CD14-positive monocyte (primary cell): ENCODE data around the gene BCAN. TPM values are rescaled to one million over a fixed set of nuclear protein-coding genes. Genes with fewer than 3 reads are reported as not detected.
A peak's percentile ranks its signal among the peaks of the same experiment; 100 is the strongest.

Experiments
- DNase-seq, 3 donors: peaks; one replicate each; pipeline ENCODE4 v3.0.0-alpha.2; 2011 to 2022
- H2AFZ ChIP-seq: 2 replicates; pipeline ENCODE4 v1.6.0; 2012; ENCODE audit warnings: mild to moderate bottlenecking, low read depth, low read length, inconsistent platforms; ENCODE audit not compliant: insufficient read depth, poor library complexity, severe bottlenecking
- H3K27ac ChIP-seq, 2 donors: 1 replicate in 1 of 2; 2 replicates in 1 of 2; pipeline ENCODE4 v1.5.1; 2012 to 2013; ENCODE audit warnings: low read length in 2 of 2, control low read depth in 1 of 2, inconsistent platforms in 1 of 2, low read depth in 1 of 2, mild to moderate bottlenecking in 1 of 2
- H3K27me3 ChIP-seq, 2 donors: one replicate each; pipeline versions ENCODE4 v1.6.0 to v1.6.1; 2011 to 2013; ENCODE audit warnings: low read length in 2 of 2; ENCODE audit not compliant: control insufficient read depth in 2 of 2, insufficient read depth in 2 of 2
- H3K36me3 ChIP-seq, 2 donors: replicated peaks in 1 of 2; 1 replicate in 1 of 2; 2 replicates in 1 of 2; pipeline versions ENCODE4 v1.5.1 to v1.6.1; 2012 to 2013; ENCODE audit warnings: low read length in 2 of 2, control low read depth in 1 of 2, inconsistent platforms in 1 of 2, mild to moderate bottlenecking in 1 of 2; ENCODE audit not compliant: insufficient read depth in 2 of 2, control insufficient read depth in 1 of 2
- H3K4me1 ChIP-seq, 2 donors: 1 replicate in 1 of 2; 2 replicates in 1 of 2; pipeline versions ENCODE4 v1.5.1 to v1.6.1; 2012 to 2013; ENCODE audit warnings: low read length in 2 of 2, control low read depth in 1 of 2, inconsistent platforms in 1 of 2, mild to moderate bottlenecking in 1 of 2, moderate library complexity in 1 of 2; ENCODE audit not compliant: insufficient read depth in 2 of 2, control insufficient read depth in 1 of 2
- H3K4me2 ChIP-seq: replicated peaks from 2 replicates; pipeline ENCODE3; 2012; ENCODE audit warnings: low read length, moderate library complexity, mild to moderate bottlenecking; ENCODE audit not compliant: poor library complexity, severe bottlenecking; ENCODE audit errors: extremely low read depth
- H3K4me3 ChIP-seq, 3 experiments: fragments of 200-600 bp in 1 of 3; sonication (generic) in 1 of 3; replicated peaks in 1 of 3; 1 replicate in 2 of 3; 2 replicates in 1 of 3; pipeline ENCODE4 v1.5.1; 2011 to 2013; ENCODE audit warnings: low read length in 3 of 3, mild to moderate bottlenecking in 3 of 3, control low read depth in 2 of 3, low read depth in 2 of 3, inconsistent platforms in 1 of 3, moderate library complexity in 1 of 3
- H3K79me2 ChIP-seq: 2 replicates; pipeline ENCODE4 v1.6.0; 2012; ENCODE audit warnings: mild to moderate bottlenecking, control low read depth, inconsistent platforms, low read length, moderate library complexity; ENCODE audit not compliant: insufficient read depth
- H3K9ac ChIP-seq: 2 replicates; pipeline ENCODE4 v1.6.0; 2017; ENCODE audit warnings: low read length, mild to moderate bottlenecking; ENCODE audit not compliant: insufficient read depth, poor library complexity, severe bottlenecking
- H3K9me3 ChIP-seq, 2 donors: replicated peaks in 1 of 2; 1 replicate in 1 of 2; 2 replicates in 1 of 2; pipeline versions ENCODE4 v1.5.1 to v1.6.1; 2012 to 2013; ENCODE audit warnings: low read length in 2 of 2, control low read depth in 1 of 2; ENCODE audit not compliant: control insufficient read depth in 1 of 2, insufficient read depth in 1 of 2
- H4K20me1 ChIP-seq: 2 replicates; pipeline ENCODE4 v1.6.0; 2012; ENCODE audit warnings: mild to moderate bottlenecking, low read length, control low read depth, moderate library complexity; ENCODE audit not compliant: insufficient read depth
- H3K27ac Mint-ChIP-seq, 7 donors: one replicate each; pipeline ENCODE4 v1.8.0; 2020; ENCODE audit warnings: mild to moderate bottlenecking in 7 of 7, mixed read lengths in 7 of 7, moderate library complexity in 6 of 7, inconsistent platforms in 2 of 7
- H3K27me3 Mint-ChIP-seq, 3 donors: one replicate each; pipeline ENCODE4 v1.8.0; 2021 to 2022; ENCODE audit warnings: low read depth in 3 of 3, mild to moderate bottlenecking in 3 of 3, mixed read lengths in 3 of 3, moderate library complexity in 3 of 3, inconsistent platforms in 1 of 3
- H3K36me3 Mint-ChIP-seq, 2 donors: one replicate each; pipeline ENCODE4 v1.8.0; 2020; ENCODE audit warnings: mixed read lengths in 2 of 2, inconsistent platforms in 1 of 2, mild to moderate bottlenecking in 1 of 2
- H3K4me1 Mint-ChIP-seq: one replicate; pipeline ENCODE4 v1.8.0; 2020; ENCODE audit warnings: mild to moderate bottlenecking, mixed read lengths
- H3K4me3 Mint-ChIP-seq, 2 donors: one replicate each; pipeline ENCODE4 v1.8.0; 2020; ENCODE audit warnings: mild to moderate bottlenecking in 2 of 2, mixed read lengths in 2 of 2, moderate library complexity in 1 of 2
- H3K9me3 Mint-ChIP-seq, 7 donors: one replicate each; pipeline ENCODE4 v1.8.0; 2020 to 2022; ENCODE audit warnings: mixed read lengths in 7 of 7, mild to moderate bottlenecking in 6 of 7, moderate library complexity in 6 of 7, inconsistent platforms in 2 of 7
- CTCF ChIP-seq: fragments of 200-600 bp; IDR thresholded peaks from one replicate; pipeline ENCODE4 v1.8.0; 2022; ENCODE audit warnings: antibody characterized with exemption, mild to moderate bottlenecking
- WGBS: methylation state at CpG from one replicate; pipeline ENCODE4 v1.1.5; 2013; ENCODE audit warnings: missing lambda C conversion rate; ENCODE audit not compliant: insufficient coverage; 5-methylcytosine and 5-hydroxymethylcytosine counted together
- intact Hi-C, 2 donors: fragments of 100-400 bp; cut with micrococcal nuclease; formaldehyde crosslinking; loops; one replicate each; pipeline versions ENCODE4 v1.15.0 to v1.15.1; 2023
- polyA plus RNA-seq, 3 donors: library from polyadenylated mRNA; depleted of rRNA in 1 of 3; unstranded in 2 of 3; stranded (reverse) in 1 of 3; fragments of 300-500 nt in 2 of 3; fragments of >200 nt in 1 of 3; fragmentation: Illumina TruSeq in 2 of 3; gene quantifications; 1 replicate in 2 of 3; 2 replicates in 1 of 3; pipeline ENCODE4 v1.2.3, GENCODE V29; 2012 to 2021

Gene BCAN
- polyA plus RNA-seq, 3 donors = not detected

- no peaks in the 10 kb centered on the region for H3K36me3 ChIP-seq
- no peak overlapping the region for H2AFZ ChIP-seq
- no peak overlapping the region for H3K4me2 ChIP-seq
- Mint-ChIP-seq H3K27ac (no peak overlapping the region), H3K36me3 (no peaks in the 10 kb centered on the region), H3K9me3 (no peaks in the 10 kb centered on the region), H3K4me1 (peaks cover 1% of the 10 kb centered on the region), H3K27me3 (peaks cover 49 to 79% (median 56%) of the 10 kb centered on the region in 3 donors), H3K4me3 (peak overlapping the region in 1 of 2 donors; percentile 9)
- peaks cover 28 to 59% of the 10 kb centered on the region in 2 donors for H3K27me3 ChIP-seq
- no peaks in the 10 kb centered on the region for H3K9me3 ChIP-seq
- H3K79me2 ChIP-seq = no peaks in the 10 kb centered on the region
- H3K9ac ChIP-seq = no peak overlapping the region
- no peaks in the 10 kb centered on the region for H3K4me1 ChIP-seq
- no CpG with 5 or more reads among the region's 3 CpGs for WGBS
- H3K4me3 ChIP-seq = no peak overlapping the region
- H3K27ac ChIP-seq = no peak overlapping the region
- DNase-seq = no peak
- intact Hi-C loops = no loop called here
- no peak for TF ChIP-seq CTCF
- H4K20me1 ChIP-seq = no peaks in the 10 kb centered on the region
These were observed 9.6 kb upstream of the BCAN start for GRCh38 chr1:156632355-156632754.

DNA sequence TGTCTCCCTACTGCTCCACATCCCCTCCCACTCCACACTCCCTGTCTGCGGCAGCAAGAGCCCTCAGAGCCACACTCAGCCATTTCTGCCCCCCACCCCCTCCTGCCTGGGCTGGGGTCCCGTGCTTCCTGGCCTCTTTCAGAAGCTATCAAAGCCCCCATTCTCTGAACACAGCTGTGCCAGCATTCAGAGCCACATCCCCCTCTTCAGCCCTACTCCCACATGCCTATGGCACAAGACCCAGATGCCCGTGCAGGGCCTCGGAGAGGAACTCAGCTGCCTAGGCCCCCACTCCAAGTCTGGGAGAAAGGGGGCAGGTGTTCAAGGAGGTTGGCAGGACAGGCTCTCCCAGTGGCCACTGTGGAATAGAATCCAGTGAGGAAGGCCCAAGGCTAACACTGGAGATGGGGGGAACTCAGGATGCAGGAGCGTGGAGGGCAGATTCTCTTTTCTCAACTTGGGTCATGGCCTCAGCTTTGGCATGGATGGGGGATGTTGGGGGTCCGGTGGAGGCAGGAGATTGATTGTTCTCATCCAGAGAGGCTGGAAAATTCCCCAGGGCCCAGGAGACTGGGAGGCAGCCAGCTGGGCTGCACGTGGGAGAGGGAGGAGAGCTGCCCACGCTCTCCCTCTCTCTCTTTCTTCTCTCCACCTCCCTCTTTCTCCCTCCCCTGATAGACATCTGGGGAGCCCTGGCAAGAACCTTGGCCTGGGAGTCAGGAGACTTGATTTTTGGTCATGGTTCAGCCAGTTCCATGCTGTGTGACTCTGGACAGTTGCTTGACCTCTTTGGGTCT lies 3.5 kb upstream of the BCAN start:
- no peak overlapping the region for H2AFZ ChIP-seq
- Mint-ChIP-seq H3K36me3 (peaks cover 3 to 4% of the 10 kb centered on the region in 2 donors), H3K4me1 (peaks cover 4% of the 10 kb centered on the region), H3K27ac (no peak overlapping the region), H3K4me3 (peak overlapping the region in 1 of 2 donors; percentile 17), H3K9me3 (peaks cover 0 to 10% (median 3%) of the 10 kb centered on the region in 7 donors), H3K27me3 (peaks cover 63 to 82% (median 67%) of the 10 kb centered on the region in 3 donors)
- no peak overlapping the region for H3K9ac ChIP-seq
- H3K4me3 ChIP-seq = no peak overlapping the region
- intact Hi-C loops = no loop called here
- WGBS = 81% methylated on average over 3 of the region's 8 CpGs
- H3K4me2 ChIP-seq = no peak overlapping the region
- no peaks in the 10 kb centered on the region for H4K20me1 ChIP-seq
- no peaks in the 10 kb centered on the region for H3K79me2 ChIP-seq
- peaks cover 0 to 25% of the 10 kb centered on the region in 2 donors for H3K9me3 ChIP-seq
- H3K27me3 ChIP-seq = peaks cover 40 to 81% of the 10 kb centered on the region in 2 donors
- no peak for DNase-seq
- no peaks in the 10 kb centered on the region for H3K4me1 ChIP-seq
- no peak for TF ChIP-seq CTCF
- no peaks in the 10 kb centered on the region for H3K36me3 ChIP-seq
- H3K27ac ChIP-seq = no peak overlapping the region
